GM19193 (cell line): ENCODE results near the gene PET100.

ENCODE experiments used
- POLR2A ChIP-seq: IDR thresholded peaks from 4 replicates; pipeline ENCODE4 v1.6.1; 2011; ENCODE audit not compliant: insufficient read depth, insufficient read length; ENCODE audit errors: extremely low read depth

Gene PET100

DNA sequence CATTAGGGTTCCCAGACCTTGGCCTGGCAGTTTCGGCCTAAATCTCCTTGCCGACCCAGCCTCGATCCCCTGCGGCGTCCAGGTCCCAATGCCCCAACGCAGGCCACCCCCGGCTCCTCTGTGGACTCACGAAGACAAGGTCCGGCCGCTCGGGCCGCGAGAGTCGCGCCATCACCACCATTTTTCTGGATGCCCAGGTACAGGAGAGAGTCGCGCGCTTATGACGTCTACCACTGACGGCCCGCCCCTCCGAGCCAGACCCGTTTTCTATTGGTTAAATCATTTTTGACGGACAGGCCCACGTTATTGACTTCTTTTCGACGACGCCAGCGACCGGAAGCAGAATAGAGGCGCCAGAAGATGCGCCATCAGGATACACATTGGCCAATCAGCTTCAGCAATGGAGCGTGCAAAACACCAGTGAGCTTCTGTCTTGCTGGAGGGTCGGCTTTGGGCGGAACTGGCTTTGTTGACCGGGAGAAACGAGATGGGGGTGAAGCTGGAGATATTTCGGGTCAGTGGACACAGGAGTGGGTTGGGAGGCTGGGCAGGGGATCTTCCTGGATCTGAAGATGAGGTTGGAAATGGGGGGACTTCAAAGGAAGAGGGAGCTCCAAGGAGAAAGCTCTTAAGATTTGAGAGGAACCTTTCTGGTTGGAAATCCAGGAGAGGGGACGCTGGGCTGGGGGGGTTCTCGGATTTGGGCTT lies at the start of gene PET100, which contains the start of gene XAB2:
TSS of gene PET100 (plus strand) at position 447 of the 708 bp plus-strand sequence. CDS start at position 488, 41 bp downstream.
TSS of gene XAB2 (minus strand) at position 199 of the 708 bp plus-strand sequence. CDS start at position 181, 18 bp downstream.
- TF ChIP-seq POLR2A = peak; percentile 70

DNA sequence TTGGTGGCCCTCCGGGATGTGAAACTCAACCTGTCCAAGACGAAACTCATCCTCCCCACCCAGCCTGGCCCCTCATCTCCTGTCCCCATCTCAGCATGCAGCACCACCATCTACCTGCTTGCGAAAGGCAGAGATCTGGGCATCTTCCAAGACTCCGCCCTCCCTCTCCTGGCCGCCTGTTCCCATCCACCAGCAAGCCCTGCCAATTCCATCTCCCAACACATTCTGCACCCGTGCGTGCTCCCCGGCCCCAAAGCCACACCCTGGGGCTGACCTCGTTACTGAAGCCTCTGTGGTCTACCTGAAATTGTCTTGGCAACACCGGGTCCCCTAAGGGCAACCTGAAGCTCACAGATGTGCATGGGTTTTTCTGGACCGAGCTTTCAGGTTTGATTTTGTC lies 47.1 kb upstream of the PET100 start:
- no peak for TF ChIP-seq POLR2A

GRCh38 chr19:7589822-7590221 lies 39.8 kb upstream of the PET100 start:
- no peak for TF ChIP-seq POLR2A

GRCh38 chr19:7590256-7590655 lies 39.3 kb upstream of the PET100 start:
- TF ChIP-seq POLR2A = no peak

GRCh38 chr19:7595466-7596133 lies 34.0 kb upstream of the PET100 start, which contains the start of gene CAMSAP3:
TSS of gene CAMSAP3 (plus strand) at chr19:7595863. CDS start at chr19:7596003, 140 bp downstream.
- TF ChIP-seq POLR2A = no peak

DNA sequence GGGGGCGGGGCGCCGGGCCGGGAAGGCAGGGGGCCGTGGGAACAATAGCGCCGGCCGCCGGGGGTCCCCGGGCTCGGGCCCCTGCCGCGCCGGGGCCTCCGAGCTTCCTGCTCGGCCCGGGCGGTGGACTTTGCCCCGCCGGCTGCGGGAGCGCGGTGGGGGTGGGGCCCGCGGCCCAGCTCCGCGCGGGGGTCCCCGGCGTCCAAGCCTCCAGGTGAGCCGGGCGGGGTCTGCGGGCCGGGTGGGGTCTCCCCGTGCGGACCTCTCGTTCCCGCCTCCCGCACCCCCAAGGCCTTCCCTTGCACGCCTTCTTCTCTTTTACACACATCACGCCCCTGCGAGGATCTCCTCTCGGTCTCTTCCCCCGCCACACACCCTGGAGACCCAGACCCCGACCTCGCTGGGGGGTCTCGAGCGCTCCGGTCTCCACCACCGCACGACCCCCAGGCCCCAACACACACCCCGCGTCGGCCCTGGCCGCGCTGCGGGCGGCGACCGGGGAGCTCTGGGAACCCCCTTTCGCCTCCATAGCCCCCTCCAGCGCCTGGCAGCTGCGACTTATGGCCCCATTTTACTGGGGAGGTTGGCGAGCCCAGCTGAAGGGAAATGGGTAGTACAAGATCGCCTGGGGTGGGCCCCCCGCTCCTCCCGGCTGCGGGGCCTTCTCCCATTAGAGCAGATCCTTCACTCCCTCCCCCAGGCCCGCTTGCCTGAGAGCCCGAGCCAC lies 33.2 kb upstream of the PET100 start:
- no peak for TF ChIP-seq POLR2A

DNA sequence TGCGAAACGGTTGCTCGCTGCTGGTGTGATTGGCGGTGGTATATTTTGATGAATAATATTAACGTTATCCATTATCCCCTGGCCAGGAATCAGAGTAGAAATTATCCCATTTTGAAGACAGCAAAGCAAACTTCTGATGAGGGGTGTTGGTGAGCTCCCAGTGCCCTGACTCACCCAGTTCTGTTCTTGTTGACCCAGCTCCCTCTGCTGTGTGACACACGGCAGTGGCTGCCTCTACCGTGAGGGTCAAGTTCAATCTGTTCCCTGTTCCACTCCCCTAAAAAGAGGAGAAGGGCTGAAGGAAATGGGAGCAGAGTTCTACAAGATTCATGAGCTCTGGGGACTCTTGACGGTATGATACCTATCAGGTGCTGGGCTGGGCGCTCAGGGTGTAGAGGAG lies 31.9 kb upstream of the PET100 start:
- no peak for TF ChIP-seq POLR2A

DNA sequence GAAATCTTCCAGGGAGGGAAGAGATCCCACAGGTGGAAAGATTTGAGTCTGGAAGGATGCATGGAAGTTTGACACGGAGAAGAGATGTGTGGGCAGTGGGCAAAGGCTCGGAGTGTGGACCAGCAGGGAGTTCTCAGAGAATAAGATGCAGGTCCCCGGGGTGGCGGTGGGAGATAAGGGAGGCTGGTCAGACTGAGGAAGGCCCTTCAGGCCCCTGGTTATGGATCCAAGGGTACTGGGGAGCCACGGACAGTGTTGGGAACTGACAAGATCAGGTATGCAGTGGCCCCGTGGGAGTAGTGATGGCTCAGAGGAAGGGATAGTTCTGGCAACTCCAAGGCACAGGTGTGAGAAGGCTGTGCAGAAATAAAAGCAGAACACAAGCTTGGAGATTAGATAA lies 31.4 kb upstream of the PET100 start:
- no peak for TF ChIP-seq POLR2A

GRCh38 chr19:7600721-7601120 lies 28.9 kb upstream of the PET100 start:
- TF ChIP-seq POLR2A = no peak

GRCh38 chr19:7602240-7602934 lies 27.2 kb upstream of the PET100 start:
- TF ChIP-seq POLR2A = no peak

DNA sequence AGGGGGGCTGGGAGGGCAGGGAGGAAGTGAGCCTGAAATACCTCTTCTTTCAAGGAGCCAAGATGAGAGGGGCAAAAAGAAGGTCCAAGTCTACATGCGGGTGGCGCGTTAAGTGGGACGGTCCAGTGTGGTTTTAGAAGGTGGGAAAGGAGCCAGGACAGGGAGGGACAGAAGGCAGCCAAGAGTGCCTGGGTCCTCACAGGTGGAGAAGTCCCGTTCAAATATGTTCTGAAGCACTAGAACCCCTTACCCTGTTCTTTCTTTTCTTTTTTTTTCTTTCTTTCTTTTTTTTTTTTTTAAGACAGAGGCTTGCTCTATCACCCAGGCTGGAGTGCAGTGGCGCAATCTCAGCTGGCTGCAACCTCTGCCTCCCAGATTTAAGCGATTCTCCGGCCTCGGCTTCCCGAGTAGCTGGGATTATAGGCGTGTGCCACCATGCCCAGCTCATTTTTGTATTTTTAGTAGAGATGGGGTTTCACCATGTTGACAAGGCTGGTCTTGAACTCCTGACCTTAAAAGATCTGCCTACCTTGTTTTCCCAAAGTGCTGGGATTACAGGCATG lies 26.6 kb upstream of the PET100 start:
- TF ChIP-seq POLR2A = no peak

GRCh38 chr19:7603919-7604318 lies 25.7 kb upstream of the PET100 start:
- TF ChIP-seq POLR2A = no peak

GRCh38 chr19:7605490-7606222 lies 23.9 kb upstream of the PET100 start:
- TF ChIP-seq POLR2A = no peak

- TF ChIP-seq POLR2A = no peak
These were observed 23.3 kb upstream of the PET100 start for GRCh38 chr19:7606289-7606688.
